Left ventricle myocardium inferior (tissue), 1 donor: ENCODE data around the gene SLC4A2. TPM values are rescaled to one million over a fixed set of nuclear protein-coding genes. Genes with fewer than 3 reads are reported as not detected.

Source experiments
- DNase-seq: peaks from one replicate; pipeline ENCODE4 v3.0.0-alpha.2; 2020
- H3K27ac ChIP-seq: fragments of 200-600 bp; replicated peaks from 2 replicates; pipeline ENCODE4 v1.8.0; 2021
- H3K27me3 ChIP-seq: fragments of 200-600 bp; 2 replicates; pipeline ENCODE4 v1.8.0; 2021; ENCODE audit warnings: low read depth
- H3K36me3 ChIP-seq: fragments of 200-600 bp; 2 replicates; pipeline ENCODE4 v1.8.0; 2021
- H3K4me1 ChIP-seq: fragments of 200-600 bp; 2 replicates; pipeline ENCODE4 v1.8.0; 2021
- H3K4me3 ChIP-seq: fragments of 200-600 bp; 2 replicates; pipeline ENCODE4 v1.8.0; 2021; ENCODE audit warnings: mild to moderate bottlenecking, moderate library complexity
- H3K9me3 ChIP-seq: fragments of 200-600 bp; replicated peaks from 2 replicates; pipeline ENCODE4 v1.8.0; 2021
- CTCF ChIP-seq: fragments of 200-600 bp; IDR thresholded peaks from 2 replicates; pipeline ENCODE4 v1.8.0; 2021; ENCODE audit warnings: antibody characterized with exemption, mild to moderate bottlenecking, borderline replicate concordance
- intact Hi-C: fragments of 100-400 bp; cut with micrococcal nuclease; formaldehyde crosslinking; loops from one replicate; pipeline ENCODE4 v1.11.0; 2022
- total RNA-seq: library from RNA; stranded (reverse); fragmentation: NEBNext Ultra II Directional; extraction: Animal tissue kit (Norgen Biotek cat#: 25700); gene quantifications from one replicate; pipeline ENCODE4 v1.2.1, GENCODE V29; 2021
- donor health status: DM: no; HTN: yes; CAD: no; lungs with severe emphysema.

SLC4A2 gene
- total RNA-seq, 1 donor from 2014 or later, result 62.9 TPM

- DNase-seq, result no peak
- H3K36me3 ChIP-seq, result peaks cover 4% of the 10 kb centered on the region
- H3K27ac ChIP-seq, result peak overlapping the region; percentile 42
- no peak overlapping the region for H3K4me3 ChIP-seq
- no peak for TF ChIP-seq CTCF
- peaks cover 32% of the 10 kb centered on the region for H3K4me1 ChIP-seq
- H3K27me3 ChIP-seq, result no peaks in the 10 kb centered on the region
- intact Hi-C loops, result no loop called here
- H3K9me3 ChIP-seq, result no peaks in the 10 kb centered on the region
These were observed 51.0 kb downstream of the SLC4A2 start for GRCh38 chr7:151110236-151110940.

- Histone ChIP-seq H3K27ac (peak overlapping the region; percentile 42), H3K9me3 (no peaks in the 10 kb centered on the region), H3K27me3 (no peaks in the 10 kb centered on the region), H3K4me3 (no peak overlapping the region), H3K36me3 (peaks cover 4% of the 10 kb centered on the region), H3K4me1 (peaks cover 37% of the 10 kb centered on the region)
- DNase-seq, result peak; percentile 75
- TF ChIP-seq CTCF, result peak; percentile 95
- intact Hi-C loops, result no loop called here
These were observed 51.7 kb downstream of the SLC4A2 start for GRCh38 chr7:151110941-151111645.

GRCh38 chr7:151113344-151114150 is 54.2 kb downstream of the SLC4A2 start:
- Histone ChIP-seq H3K27ac (no peak overlapping the region), H3K4me3 (no peak overlapping the region), H3K27me3 (no peaks in the 10 kb centered on the region), H3K9me3 (no peaks in the 10 kb centered on the region), H3K36me3 (peaks cover 11% of the 10 kb centered on the region), H3K4me1 (peaks cover 37% of the 10 kb centered on the region)
- TF ChIP-seq CTCF, result no peak
- intact Hi-C loops, result no loop called here
- no peak for DNase-seq

- H3K9me3 ChIP-seq, result no peaks in the 10 kb centered on the region
- TF ChIP-seq CTCF, result no peak
- peak overlapping the region; percentile 44 for H3K4me3 ChIP-seq
- peaks cover 37% of the 10 kb centered on the region for H3K4me1 ChIP-seq
- peaks cover 20% of the 10 kb centered on the region for H3K36me3 ChIP-seq
- intact Hi-C loops, result no loop called here
- no peak overlapping the region for H3K27ac ChIP-seq
- no peaks in the 10 kb centered on the region for H3K27me3 ChIP-seq
- DNase-seq, result no peak
These were observed 55.0 kb downstream of the SLC4A2 start for GRCh38 chr7:151114151-151115090.
